ENCODE data around the gene AOPEP.

AOPEP gene

GRCh38 chr9:94798708-94799107, 72.2 kb downstream of the AOPEP start:
- TF ChIP-seq CTCF (IDR thresholded peaks at IDR 0.05; ENCODE audit: low read depth, low read length): no peak
- no peak overlapping the region for H3K4me3 ChIP-seq (ENCODE audit: low read depth, low read length)

DNA sequence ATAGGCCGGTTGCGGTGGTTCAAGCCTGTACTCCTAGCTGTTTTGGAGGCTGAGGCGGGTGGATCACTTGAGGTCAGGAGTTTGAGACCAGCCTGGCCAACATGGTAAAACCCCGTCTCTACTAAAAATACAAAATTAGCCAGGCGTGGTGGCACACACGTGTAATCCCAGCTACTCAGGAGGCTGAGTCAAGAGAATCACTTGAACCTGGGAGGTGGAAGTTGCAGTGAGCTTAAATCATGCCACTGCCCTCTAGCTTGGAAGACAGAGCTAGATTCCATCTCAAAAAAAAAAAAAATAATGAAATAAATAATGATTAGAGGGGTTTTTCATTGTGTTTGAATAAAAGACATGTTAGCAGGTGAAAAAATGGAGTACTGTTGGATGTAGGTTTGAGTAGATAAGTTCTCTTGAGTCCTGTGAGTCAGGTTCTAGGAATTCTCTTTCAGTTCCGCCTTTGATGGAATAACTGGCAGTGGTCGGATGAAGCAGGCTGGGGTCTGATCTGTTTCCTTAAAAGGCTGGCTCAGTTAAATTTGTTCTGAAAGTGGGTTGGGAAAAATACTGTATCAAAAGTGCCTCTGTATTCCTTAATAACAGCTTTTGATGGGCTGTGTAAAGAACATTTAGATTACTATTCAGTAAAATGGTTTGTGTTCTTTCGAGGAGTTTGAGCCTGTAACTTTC, 73.2 kb downstream of the AOPEP start:
- TF ChIP-seq CTCF (IDR thresholded peaks at IDR 0.05; ENCODE audit: low read depth, low read length): no peak
- H3K4me3 ChIP-seq (ENCODE audit: low read depth, low read length): no peak overlapping the region

DNA sequence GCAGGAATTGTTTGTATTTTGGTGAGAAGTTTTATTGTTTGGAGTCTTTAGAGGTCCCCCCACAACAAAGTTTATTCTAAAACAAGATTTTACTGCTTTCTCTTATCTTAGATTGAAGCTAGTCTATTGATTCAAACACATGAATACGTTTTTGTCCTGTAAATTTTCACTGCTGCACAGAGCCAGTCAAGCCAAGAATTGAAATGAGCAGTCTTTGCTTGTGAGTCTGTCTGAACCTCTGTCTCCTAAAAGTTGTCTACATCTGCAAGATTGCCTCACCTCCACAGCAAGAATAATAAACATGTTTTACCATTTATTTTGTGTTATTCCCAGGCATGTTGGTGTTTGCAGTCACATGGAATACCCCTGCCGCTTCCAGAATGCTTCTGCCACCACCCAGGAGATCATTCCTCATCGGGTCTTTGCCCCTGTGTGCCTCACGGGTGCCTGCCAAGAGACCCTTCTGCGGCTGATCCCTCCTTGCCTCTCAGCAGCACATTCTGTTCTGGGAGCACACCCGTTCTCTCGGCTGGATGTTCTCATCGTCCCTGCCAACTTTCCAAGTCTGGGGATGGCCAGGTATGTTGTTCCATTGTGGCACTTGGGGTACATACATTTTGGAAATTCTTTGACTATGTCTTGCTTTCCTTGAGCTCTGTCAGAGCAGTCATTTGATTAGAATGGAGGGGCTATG, 74.1 kb downstream of the AOPEP start:
- no peak overlapping the region for H3K4me3 ChIP-seq (ENCODE audit: low read depth, low read length)
- no peak for TF ChIP-seq CTCF (IDR thresholded peaks at IDR 0.05; ENCODE audit: low read depth, low read length)

GRCh38 chr9:94801234-94801633, 74.7 kb downstream of the AOPEP start:
- H3K4me3 ChIP-seq (ENCODE audit: low read depth, low read length): no peak overlapping the region
- no peak for TF ChIP-seq CTCF (IDR thresholded peaks at IDR 0.05; ENCODE audit: low read depth, low read length)

GRCh38 chr9:94801681-94802080, 75.2 kb downstream of the AOPEP start:
- no peak overlapping the region for H3K4me3 ChIP-seq (ENCODE audit: low read depth, low read length)
- no peak for TF ChIP-seq CTCF (IDR thresholded peaks at IDR 0.05; ENCODE audit: low read depth, low read length)

DNA sequence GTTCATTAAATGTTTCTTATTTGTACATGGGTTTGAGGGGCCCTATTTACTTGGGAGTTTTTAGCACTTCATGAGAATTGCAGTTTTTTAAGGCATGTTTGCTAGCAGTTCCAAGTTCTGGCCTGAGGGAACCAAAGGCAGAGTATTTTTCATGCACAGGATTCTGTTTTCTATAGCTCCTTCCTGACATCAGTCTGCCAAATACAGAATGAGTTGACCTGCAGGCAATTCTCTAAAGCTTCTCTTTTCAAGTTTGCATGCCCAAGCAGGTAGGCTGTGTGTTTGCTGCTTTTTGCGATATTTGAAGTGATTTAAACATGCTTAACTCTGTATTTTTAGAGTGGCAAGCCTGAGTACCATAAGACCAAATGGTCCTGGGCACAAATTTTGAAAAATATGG, 75.8 kb downstream of the AOPEP start:
- TF ChIP-seq CTCF (IDR thresholded peaks at IDR 0.05; ENCODE audit: low read depth, low read length): no peak

DNA sequence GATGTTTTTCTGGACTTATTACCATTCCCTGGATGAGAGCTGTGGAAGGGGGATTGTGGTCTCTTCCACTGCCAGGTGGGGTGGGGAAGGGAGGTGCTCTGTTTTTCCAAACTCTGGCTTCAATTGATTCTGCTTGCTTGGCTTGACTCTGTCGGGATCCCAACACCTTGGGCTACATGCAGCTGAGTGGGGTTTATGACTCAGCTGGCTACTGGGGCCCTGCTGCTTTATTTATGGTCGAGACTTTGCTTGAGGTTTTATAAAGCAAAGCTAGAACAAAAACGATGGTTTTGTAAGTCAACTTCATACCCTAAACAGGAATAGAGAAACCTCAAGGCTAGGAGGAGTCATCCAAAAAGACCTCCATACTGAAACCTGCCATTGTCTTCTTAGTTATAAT, 76.3 kb downstream of the AOPEP start:
- TF ChIP-seq CTCF (IDR thresholded peaks at IDR 0.05; ENCODE audit: low read depth, low read length): no peak
- no peak overlapping the region for H3K4me3 ChIP-seq (ENCODE audit: low read depth, low read length)

More for the DNA sequence above, 75.8 kb downstream of the AOPEP start:
- H3K4me3 ChIP-seq (ENCODE audit: low read depth, low read length): no peak overlapping the region

All from WI38 (cell line).